Loucy (cell line): Measurements from ENCODE around the gene SLC7A8.

Experiments used
- H2AFZ ChIP-seq: fragments of 200-600 bp; sonication (generic); 2 replicates; pipeline ENCODE4 v1.6.0; 2016; ENCODE audit warnings: antibody characterized with exemption, mild to moderate bottlenecking, low read length, moderate library complexity
- H3F3A ChIP-seq: fragments of 200-600 bp; 2 replicates; pipeline ENCODE4 v1.6.0; 2016; ENCODE audit warnings: antibody characterized with exemption, low read depth, mild to moderate bottlenecking
- H3K27me3 ChIP-seq: fragments of 200-600 bp; sonication (generic); 2 replicates; pipeline ENCODE4 v1.6.1; 2014; ENCODE audit warnings: low read length, mild to moderate bottlenecking; ENCODE audit not compliant: insufficient read depth, poor library complexity, severe bottlenecking
- H3K36me3 ChIP-seq: fragments of 200-600 bp; sonication (generic); 2 replicates; pipeline ENCODE4 v1.6.1; 2016; ENCODE audit warnings: low read length; ENCODE audit not compliant: insufficient read depth
- H3K4me1 ChIP-seq: fragments of 200-600 bp; sonication (generic); 2 replicates; pipeline ENCODE4 v1.5.1; 2014; ENCODE audit warnings: low read length, mild to moderate bottlenecking; ENCODE audit not compliant: insufficient read depth, poor library complexity, severe bottlenecking
- H3K4me2 ChIP-seq: fragments of 200-600 bp; sonication (generic); 2 replicates; pipeline ENCODE4 v1.6.0; 2014; ENCODE audit warnings: antibody characterized with exemption, low read length, low read depth, mild to moderate bottlenecking; ENCODE audit not compliant: poor library complexity, severe bottlenecking
- H3K4me3 ChIP-seq: fragments of 200-600 bp; sonication (generic); 2 replicates; pipeline ENCODE4 v1.5.1; 2014; ENCODE audit warnings: low read length, mild to moderate bottlenecking, mixed read lengths; ENCODE audit not compliant: poor library complexity, severe bottlenecking
- H3K79me2 ChIP-seq: fragments of 200-600 bp; sonication (generic); 2 replicates; pipeline ENCODE4 v1.6.1; 2014; ENCODE audit warnings: low read length; ENCODE audit not compliant: insufficient read depth
- H3K9ac ChIP-seq: fragments of 200-600 bp; sonication (generic); 2 replicates; pipeline ENCODE4 v1.6.0; 2014; ENCODE audit warnings: mild to moderate bottlenecking, low read depth, low read length, moderate library complexity; ENCODE audit not compliant: poor library complexity, severe bottlenecking
- H3K9me2 ChIP-seq: fragments of 200-600 bp; sonication (generic); replicated peaks from 2 replicates; pipeline ENCODE4 v1.6.1; 2016; ENCODE audit warnings: low read depth, low read length, mixed read lengths
- H3K9me3 ChIP-seq: fragments of 200-600 bp; sonication (generic); 2 replicates; pipeline ENCODE4 v1.6.1; 2014; ENCODE audit warnings: mild to moderate bottlenecking, antibody characterized with exemption, low read length, low read depth; ENCODE audit not compliant: insufficient read depth
- H4K20me1 ChIP-seq: fragments of 200-600 bp; sonication (generic); 2 replicates; pipeline ENCODE4 v1.6.0; 2014; ENCODE audit warnings: antibody characterized with exemption, low read length, mild to moderate bottlenecking; ENCODE audit not compliant: insufficient read depth, poor library complexity, severe bottlenecking
- CTCF ChIP-seq: fragments of 200-600 bp; sonication (generic); conservative IDR thresholded peaks from 2 replicates; pipeline ENCODE4 v1.5.1; 2014; ENCODE audit warnings: mild to moderate bottlenecking, antibody characterized with exemption, low read length
- EZH2phosphoT487 ChIP-seq: fragments of 200-600 bp; IDR thresholded peaks from 2 replicates; pipeline ENCODE4 v1.6.1; 2018; ENCODE audit warnings: antibody characterized with exemption, mild to moderate bottlenecking, moderate library complexity, borderline replicate concordance

The SLC7A8 gene

GRCh38 chr14:23091294-23092225, 91.9 kb downstream of the SLC7A8 start:
- TF ChIP-seq EZH2phosphoT487 (no peak), CTCF (no peak)
- Histone ChIP-seq H3K4me1 (peaks cover 32% of the 10 kb centered on the region), H2AFZ (no peak overlapping the region), H4K20me1 (peaks cover 38% of the 10 kb centered on the region), H3K4me2 (peak overlapping the region; percentile 86), H3K9me2 (no peaks in the 10 kb centered on the region), H3K9me3 (no peaks in the 10 kb centered on the region), H3K79me2 (peaks cover 68% of the 10 kb centered on the region), H3K9ac (peak overlapping the region; percentile 85), H3K27me3 (no peaks in the 10 kb centered on the region), H3F3A (no peaks in the 10 kb centered on the region), H3K4me3 (peak overlapping the region; percentile 87), H3K36me3 (peaks cover 58% of the 10 kb centered on the region)

- Histone ChIP-seq H3K27me3 (no peaks in the 10 kb centered on the region), H3K9ac (no peak overlapping the region), H3K9me2 (no peaks in the 10 kb centered on the region), H3K79me2 (peaks cover 56% of the 10 kb centered on the region), H3F3A (no peaks in the 10 kb centered on the region), H3K9me3 (no peaks in the 10 kb centered on the region), H3K4me3 (no peak overlapping the region), H3K36me3 (peaks cover 70% of the 10 kb centered on the region), H2AFZ (no peak overlapping the region), H3K4me1 (peaks cover 31% of the 10 kb centered on the region), H3K4me2 (no peak overlapping the region), H4K20me1 (peaks cover 34% of the 10 kb centered on the region)
- no peak for TF ChIP-seq EZH2phosphoT487
- no peak for TF ChIP-seq CTCF
Observed at GRCh38 chr14:23090254-23090636, 93.2 kb downstream of the SLC7A8 start.

GRCh38 chr14:23089498-23090253, 93.8 kb downstream of the SLC7A8 start:
- Histone ChIP-seq H3K9me3 (no peaks in the 10 kb centered on the region), H3K4me3 (no peak overlapping the region), H3F3A (no peaks in the 10 kb centered on the region), H3K79me2 (peaks cover 56% of the 10 kb centered on the region), H2AFZ (no peak overlapping the region), H3K36me3 (peaks cover 74% of the 10 kb centered on the region), H3K9me2 (no peaks in the 10 kb centered on the region), H3K27me3 (no peaks in the 10 kb centered on the region), H4K20me1 (peaks cover 34% of the 10 kb centered on the region), H3K9ac (no peak overlapping the region), H3K4me1 (peaks cover 31% of the 10 kb centered on the region), H3K4me2 (no peak overlapping the region)
- TF ChIP-seq EZH2phosphoT487 (no peak), CTCF (no peak)
